ENCODE data around the gene NRIP1. TPM values are rescaled to one million over a fixed set of nuclear protein-coding genes. Genes with fewer than 3 reads are reported as not detected.

NRIP1 gene
- total RNA-seq, 1 donor from 2014 or later = 59.1 TPM

DNA sequence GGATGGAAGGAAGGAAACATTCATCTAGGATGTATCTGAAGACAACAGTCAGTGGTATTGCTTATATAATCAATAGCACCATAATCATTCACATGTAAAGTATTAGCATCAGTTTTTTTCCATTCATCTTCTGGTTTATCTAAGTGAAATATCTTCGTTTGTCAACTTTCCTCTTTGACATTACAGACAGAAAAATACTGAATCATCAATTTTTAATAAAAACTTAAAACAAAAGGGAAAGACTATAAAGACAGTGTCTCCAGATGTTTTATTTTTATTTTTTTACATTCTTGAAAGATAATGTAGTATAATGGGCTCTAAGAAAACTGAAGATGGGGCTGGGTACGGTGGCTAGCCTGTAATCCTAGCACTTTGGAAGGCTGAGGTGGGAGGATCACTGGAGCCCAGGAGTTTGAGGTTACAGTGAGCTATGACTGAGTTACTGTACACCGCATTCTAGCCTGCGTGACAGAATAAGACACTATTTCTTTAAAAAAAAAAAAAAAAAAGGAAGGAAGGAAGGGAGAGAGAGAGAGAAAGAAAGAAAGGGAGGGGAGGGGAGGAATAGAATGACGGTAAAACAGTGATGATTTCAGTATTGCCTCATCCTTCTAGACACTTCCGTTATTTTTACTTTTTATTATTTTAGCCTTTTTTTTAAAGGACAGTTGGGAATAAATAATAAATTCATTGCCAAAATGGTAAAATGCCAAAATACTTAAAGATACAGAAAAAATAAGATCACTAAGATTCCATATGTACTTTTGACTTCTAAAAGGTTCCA is 89.5 kb downstream of the NRIP1 start:
- Histone ChIP-seq H3F3A (ENCODE audit: low read depth) (no peaks in the 10 kb centered on the region), H3K9me3 (ENCODE audit: low read depth) (no peaks in the 10 kb centered on the region), H3K27ac (no peak overlapping the region), H4K20me1 (ENCODE audit: low read depth) (peaks cover 27% of the 10 kb centered on the region), H3K4me1 (no peaks in the 10 kb centered on the region), H3K4me3 (no peak overlapping the region), H2AFZ (replicated peaks) (no peak overlapping the region), H3K79me2 (ENCODE audit: low read depth) (peaks cover 18% of the 10 kb centered on the region), H3K9ac (no peak overlapping the region), H3K27me3 (no peaks in the 10 kb centered on the region), H3K36me3 (no peaks in the 10 kb centered on the region), H3K4me2 (no peak overlapping the region)
- Mint-ChIP-seq H3K27me3 (ENCODE audit: insufficient read depth, low read depth) (no peaks in the 10 kb centered on the region), H3K27ac (no peak overlapping the region), H3K4me1 (no peaks in the 10 kb centered on the region), H3K9me3 (peaks cover 21% of the 10 kb centered on the region), H3K36me3 (peaks cover 53% of the 10 kb centered on the region), H3K4me3 (no peak overlapping the region)
- no peak for TF ChIP-seq EZH2 (IDR thresholded peaks at IDR 0.05)
- TF ChIP-seq, protein P1, sequence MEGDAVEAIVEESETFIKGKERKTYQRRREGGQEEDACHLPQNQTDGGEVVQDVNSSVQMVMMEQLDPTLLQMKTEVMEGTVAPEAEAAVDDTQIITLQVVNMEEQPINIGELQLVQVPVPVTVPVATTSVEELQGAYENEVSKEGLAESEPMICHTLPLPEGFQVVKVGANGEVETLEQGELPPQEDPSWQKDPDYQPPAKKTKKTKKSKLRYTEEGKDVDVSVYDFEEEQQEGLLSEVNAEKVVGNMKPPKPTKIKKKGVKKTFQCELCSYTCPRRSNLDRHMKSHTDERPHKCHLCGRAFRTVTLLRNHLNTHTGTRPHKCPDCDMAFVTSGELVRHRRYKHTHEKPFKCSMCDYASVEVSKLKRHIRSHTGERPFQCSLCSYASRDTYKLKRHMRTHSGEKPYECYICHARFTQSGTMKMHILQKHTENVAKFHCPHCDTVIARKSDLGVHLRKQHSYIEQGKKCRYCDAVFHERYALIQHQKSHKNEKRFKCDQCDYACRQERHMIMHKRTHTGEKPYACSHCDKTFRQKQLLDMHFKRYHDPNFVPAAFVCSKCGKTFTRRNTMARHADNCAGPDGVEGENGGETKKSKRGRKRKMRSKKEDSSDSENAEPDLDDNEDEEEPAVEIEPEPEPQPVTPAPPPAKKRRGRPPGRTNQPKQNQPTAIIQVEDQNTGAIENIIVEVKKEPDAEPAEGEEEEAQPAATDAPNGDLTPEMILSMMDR (IDR thresholded peaks at IDR 0.05) = no peak
- no peak for TF ChIP-seq EZH2phosphoT487 (IDR thresholded peaks at IDR 0.05)
- DNase-seq (ENCODE audit: low spot score) = no peak

DNA sequence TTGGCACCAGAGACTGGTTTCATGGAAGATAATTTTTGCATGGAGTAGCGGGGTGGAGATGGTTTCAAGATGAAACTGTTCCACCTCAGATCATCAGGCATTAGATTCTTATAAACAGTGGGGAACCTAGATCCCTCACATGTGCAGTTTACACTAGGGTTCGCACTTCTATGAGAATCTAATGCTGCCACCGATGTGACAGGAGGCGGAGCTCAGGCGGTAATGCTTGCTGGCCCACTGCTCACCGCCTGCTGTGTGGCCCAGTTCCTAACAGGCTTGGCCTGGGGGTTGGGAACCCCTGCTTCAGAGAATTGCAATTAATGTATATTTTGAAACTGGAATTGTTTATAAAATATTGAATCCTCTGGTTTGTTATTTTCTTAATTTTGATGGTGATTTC is 92.1 kb downstream of the NRIP1 start:
- H3K9me3 Mint-ChIP-seq = peaks cover 21% of the 10 kb centered on the region
- no peaks in the 10 kb centered on the region for H3K9me3 ChIP-seq (ENCODE audit: low read depth)
- no peaks in the 10 kb centered on the region for H3K4me1 ChIP-seq
- peaks cover 55% of the 10 kb centered on the region for H3K36me3 Mint-ChIP-seq
- no peaks in the 10 kb centered on the region for H3K27me3 ChIP-seq
- no peak overlapping the region for H3K9ac ChIP-seq
- peaks cover 1% of the 10 kb centered on the region for H3K36me3 ChIP-seq
- no peaks in the 10 kb centered on the region for H3F3A ChIP-seq (ENCODE audit: low read depth)
- no peaks in the 10 kb centered on the region for H3K4me1 Mint-ChIP-seq
- no peak for TF ChIP-seq EZH2phosphoT487 (IDR thresholded peaks at IDR 0.05)
- TF ChIP-seq EZH2 (IDR thresholded peaks at IDR 0.05) = no peak
- TF ChIP-seq, protein P1 (IDR thresholded peaks at IDR 0.05) = no peak
- no peak overlapping the region for H3K4me3 ChIP-seq
- no peak overlapping the region for H3K27ac ChIP-seq
- peaks cover 2% of the 10 kb centered on the region for H3K27me3 Mint-ChIP-seq (ENCODE audit: insufficient read depth, low read depth)
- H2AFZ ChIP-seq (replicated peaks) = no peak overlapping the region
- H3K27ac Mint-ChIP-seq = no peak overlapping the region
- H3K4me2 ChIP-seq = no peak overlapping the region
- H3K4me3 Mint-ChIP-seq = no peak overlapping the region
- H3K79me2 ChIP-seq (ENCODE audit: low read depth) = peaks cover 11% of the 10 kb centered on the region
- no peak for DNase-seq (ENCODE audit: low spot score)
- peaks cover 4% of the 10 kb centered on the region for H4K20me1 ChIP-seq (ENCODE audit: low read depth)

DNA sequence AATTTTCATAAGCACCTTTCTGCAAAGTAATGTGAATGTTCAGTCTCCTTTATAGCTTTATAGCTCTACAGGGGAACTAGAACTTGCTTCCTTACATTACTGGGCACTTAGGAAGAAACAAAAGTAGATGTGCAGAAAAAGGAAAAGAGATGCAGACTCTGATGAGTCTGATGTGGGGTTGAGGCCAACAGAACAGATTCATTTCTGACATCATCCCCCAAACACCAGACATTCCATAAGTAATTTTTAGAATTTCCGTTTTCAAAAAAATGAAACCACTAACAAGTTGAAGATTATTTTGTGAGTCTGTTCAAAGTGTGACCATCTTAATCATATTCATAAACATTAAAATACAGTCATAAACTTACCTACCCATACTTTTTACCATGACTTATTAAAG is 96.0 kb downstream of the NRIP1 start:
- H3K27me3 Mint-ChIP-seq (ENCODE audit: insufficient read depth, low read depth) = peaks cover 2% of the 10 kb centered on the region
- Histone ChIP-seq H3K4me2 (no peak overlapping the region), H3K4me1 (no peaks in the 10 kb centered on the region), H3K27me3 (no peaks in the 10 kb centered on the region), H3F3A (ENCODE audit: low read depth) (no peaks in the 10 kb centered on the region), H2AFZ (replicated peaks) (no peak overlapping the region), H3K36me3 (peaks cover 8% of the 10 kb centered on the region), H3K4me3 (no peak overlapping the region), H3K27ac (no peak overlapping the region), H3K79me2 (ENCODE audit: low read depth) (peaks cover 8% of the 10 kb centered on the region), H4K20me1 (ENCODE audit: low read depth) (no peaks in the 10 kb centered on the region), H3K9me3 (ENCODE audit: low read depth) (no peaks in the 10 kb centered on the region), H3K9ac (no peak overlapping the region)
- TF ChIP-seq, protein P1 (IDR thresholded peaks at IDR 0.05) = no peak
- TF ChIP-seq EZH2 (IDR thresholded peaks at IDR 0.05) (no peak), EZH2phosphoT487 (IDR thresholded peaks at IDR 0.05) (no peak)
- no peak for DNase-seq (ENCODE audit: low spot score)
- H3K36me3 Mint-ChIP-seq = peaks cover 64% of the 10 kb centered on the region
- H3K27ac Mint-ChIP-seq = no peak overlapping the region
- peaks cover 10% of the 10 kb centered on the region for H3K9me3 Mint-ChIP-seq
- no peak overlapping the region for H3K4me3 Mint-ChIP-seq
- no peaks in the 10 kb centered on the region for H3K4me1 Mint-ChIP-seq
